WTC11 (cell line): ENCODE measurements around the gene HOXC11. TPM values are rescaled to one million over a fixed set of nuclear protein-coding genes. Genes with fewer than 3 reads are reported as not detected.
A peak's percentile ranks its signal among the peaks of the same experiment; 100 is the strongest.

ENCODE experiments used
- ATAC-seq: fragments of 200-7000 bp; cut with Tn5 transposase; 2 replicates; pipeline ENCODE4 v1.10.0; 2021; ENCODE audit warnings: mild to moderate bottlenecking, moderate library complexity
- CTCF ChIA-PET: fragments of 300-600 bp; sonication (Branson Sonifier 250); formaldehyde crosslinking; loops from one replicate; lab custom pipeline; 2021; ENCODE audit warnings: antibody characterized with exemption; lab: Charles Lee
- POLR2A ChIA-PET: fragments of 350-600 bp; sonication (Branson Sonifier 250); formaldehyde crosslinking; loops from one replicate; lab custom pipeline; 2021; ENCODE audit warnings: antibody characterized with exemption; lab: Charles Lee
- DNase-seq: peaks from one replicate; pipeline ENCODE4 v3.0.0; 2021; ENCODE audit warnings: low spot score
- H3K27ac Mint-ChIP-seq: 2 replicates; pipeline ENCODE4 v1.8.0; 2021; ENCODE audit warnings: mixed read lengths
- H3K27me3 Mint-ChIP-seq: 2 replicates; pipeline ENCODE4 v1.8.0; 2021; ENCODE audit warnings: low read depth, mild to moderate bottlenecking, moderate library complexity, mixed read lengths
- H3K36me3 Mint-ChIP-seq: 2 replicates; pipeline ENCODE4 v1.8.0; 2021; ENCODE audit warnings: mixed read lengths
- H3K4me1 Mint-ChIP-seq: 2 replicates; pipeline ENCODE4 v1.8.0; 2022; ENCODE audit warnings: mixed read lengths
- H3K4me3 Mint-ChIP-seq: 2 replicates; pipeline ENCODE4 v1.8.0; 2021; ENCODE audit warnings: mild to moderate bottlenecking, moderate library complexity, mixed read lengths
- H3K9me3 Mint-ChIP-seq: 2 replicates; pipeline ENCODE4 v1.8.0; 2021; ENCODE audit warnings: mixed read lengths
- ESRRA ChIP-seq: sonication (generic); formaldehyde crosslinking; IDR thresholded peaks from 2 replicates; pipeline ENCODE4 v1.8.1; 2022; ENCODE audit warnings: mild to moderate bottlenecking, missing genetic modification reagents, borderline replicate concordance
- GRHL2 ChIP-seq: fragments of 250-450 bp; sonication (Bioruptor Pico); IDR thresholded peaks from 2 replicates; pipeline ENCODE4 v1.8.0; 2022; ENCODE audit warnings: mild to moderate bottlenecking, moderate library complexity; ENCODE audit not compliant: insufficient replicate concordance, severe bottlenecking
- JAZF1 ChIP-seq: fragments of 250-450 bp; sonication (Bioruptor Pico); IDR thresholded peaks from 2 replicates; pipeline ENCODE4 v1.9.0; 2021; ENCODE audit warnings: moderate library complexity, mild to moderate bottlenecking, inconsistent platforms
- NFYB ChIP-seq: sonication (generic); formaldehyde crosslinking; conservative IDR thresholded peaks from 2 replicates; pipeline ENCODE4 v1.8.0; 2022; ENCODE audit warnings: low read depth, missing genetic modification reagents
- OVOL2 ChIP-seq: fragments of 250-450 bp; sonication (Bioruptor Pico); IDR thresholded peaks from 2 replicates; pipeline ENCODE4 v1.9.0; 2021; ENCODE audit warnings: mild to moderate bottlenecking, borderline replicate concordance
- SP1 ChIP-seq: sonication (generic); formaldehyde crosslinking; conservative IDR thresholded peaks from 2 replicates; pipeline ENCODE4 v1.8.1; 2022; ENCODE audit warnings: missing genetic modification reagents
- TEAD4 ChIP-seq: sonication (generic); formaldehyde crosslinking; IDR thresholded peaks from 2 replicates; pipeline ENCODE4 v1.8.0; 2022; ENCODE audit warnings: mild to moderate bottlenecking, missing genetic modification reagents
- ZNF232 ChIP-seq: sonication (generic); formaldehyde crosslinking; IDR thresholded peaks from 2 replicates; pipeline ENCODE4 v1.8.0; 2022; ENCODE audit warnings: mild to moderate bottlenecking, missing genetic modification reagents
- ZNF671 ChIP-seq: fragments of 250-450 bp; sonication (Bioruptor Pico); IDR thresholded peaks from 2 replicates; pipeline ENCODE4 v1.8.0; 2021; ENCODE audit warnings: mild to moderate bottlenecking
- total RNA-seq: library from RNA; stranded (reverse); gene quantifications from 3 replicates; pipeline ENCODE4 v1.2.3, GENCODE V29; 2021
- TF ChIP-seq, protein P1 (sequence below): fragments of 250-450 bp; sonication (Bioruptor Pico); IDR thresholded peaks from 2 replicates; pipeline ENCODE4 v1.9.0; 2021; ENCODE audit warnings: mild to moderate bottlenecking
- TF ChIP-seq, protein P2 (sequence below): sonication (generic); formaldehyde crosslinking; IDR thresholded peaks from 2 replicates; pipeline ENCODE4 v1.8.0; 2022; ENCODE audit warnings: mild to moderate bottlenecking, missing genetic modification reagents
- TF ChIP-seq, protein P3 (sequence below): sonication (generic); formaldehyde crosslinking; conservative IDR thresholded peaks from 2 replicates; pipeline ENCODE4 v1.8.1; 2022; ENCODE audit warnings: mild to moderate bottlenecking, missing genetic modification reagents
- TF ChIP-seq, protein P4 (sequence below): sonication (generic); formaldehyde crosslinking; IDR thresholded peaks from 2 replicates; pipeline ENCODE4 v1.8.0; 2023; ENCODE audit warnings: missing genetic modification reagents
- TF ChIP-seq, protein P5 (sequence below): sonication (generic); formaldehyde crosslinking; IDR thresholded peaks from 2 replicates; pipeline ENCODE4 v1.8.1; 2023; ENCODE audit warnings: mild to moderate bottlenecking, missing genetic modification reagents, moderate library complexity
- TF ChIP-seq, protein P6 (sequence below): fragments of 250-450 bp; sonication (Bioruptor Pico); IDR thresholded peaks from 2 replicates; pipeline ENCODE4 v1.9.0; 2021; ENCODE audit warnings: moderate library complexity, mild to moderate bottlenecking, inconsistent platforms, borderline replicate concordance
- TF ChIP-seq, protein P7 (sequence below): sonication (generic); formaldehyde crosslinking; conservative IDR thresholded peaks from 2 replicates; pipeline ENCODE4 v1.8.1; 2023; ENCODE audit warnings: mild to moderate bottlenecking, low read depth, missing genetic modification reagents, moderate library complexity
- TF ChIP-seq, protein P8 (sequence below): sonication (generic); formaldehyde crosslinking; IDR thresholded peaks from 2 replicates; pipeline ENCODE4 v1.8.1; 2023; ENCODE audit warnings: mild to moderate bottlenecking, moderate library complexity, missing genetic modification reagents

HOXC11 gene
- total RNA-seq, 1 experiment from 2014 or later, result not detected

DNA sequence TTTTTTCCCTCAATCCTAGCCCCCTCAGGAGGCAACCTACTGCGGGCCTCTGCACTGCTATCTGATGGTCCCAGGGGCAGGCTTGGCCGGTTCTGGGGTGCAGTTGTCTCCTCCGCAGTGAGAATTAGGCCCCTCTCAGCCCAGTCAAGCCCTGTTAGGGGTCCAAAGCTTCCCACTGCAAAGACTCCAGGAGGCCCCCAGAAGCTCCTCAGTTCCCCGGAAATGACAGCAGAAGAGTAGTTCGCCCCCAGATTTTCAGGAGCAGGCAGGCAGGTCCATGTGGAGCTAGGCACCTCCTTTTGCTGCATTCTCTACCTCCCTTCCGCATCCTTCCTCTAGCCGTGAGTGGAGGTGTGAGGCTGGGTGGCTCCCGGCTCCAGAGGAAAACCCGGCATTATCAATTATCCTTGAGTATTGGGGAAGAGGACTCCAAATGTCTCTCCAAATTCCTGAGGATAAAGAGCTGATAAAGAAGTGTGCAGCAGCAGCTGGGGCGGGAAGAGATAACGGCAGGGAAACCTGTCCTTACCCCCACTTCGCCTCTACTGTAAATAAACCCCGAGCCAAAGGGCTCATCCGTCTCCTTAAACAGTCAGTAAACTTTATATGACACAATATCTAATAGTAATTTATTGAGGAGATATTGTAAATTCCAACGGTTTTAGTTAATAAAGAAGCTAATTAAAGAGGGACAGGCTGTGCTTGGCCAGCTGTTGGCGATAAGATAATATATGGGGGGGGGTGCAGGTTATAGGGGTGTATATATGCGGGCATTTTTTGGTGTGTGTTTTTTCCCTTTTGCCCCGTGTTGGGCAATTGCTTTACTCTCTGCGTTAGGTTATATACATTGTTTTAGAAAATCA, 18.9 kb upstream of the HOXC11 start:
- TF ChIP-seq, protein P1, sequence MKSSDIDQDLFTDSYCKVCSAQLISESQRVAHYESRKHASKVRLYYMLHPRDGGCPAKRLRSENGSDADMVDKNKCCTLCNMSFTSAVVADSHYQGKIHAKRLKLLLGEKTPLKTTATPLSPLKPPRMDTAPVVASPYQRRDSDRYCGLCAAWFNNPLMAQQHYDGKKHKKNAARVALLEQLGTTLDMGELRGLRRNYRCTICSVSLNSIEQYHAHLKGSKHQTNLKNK (CRISPR knock-in tag), result no peak
- TF ChIP-seq, protein P2, sequence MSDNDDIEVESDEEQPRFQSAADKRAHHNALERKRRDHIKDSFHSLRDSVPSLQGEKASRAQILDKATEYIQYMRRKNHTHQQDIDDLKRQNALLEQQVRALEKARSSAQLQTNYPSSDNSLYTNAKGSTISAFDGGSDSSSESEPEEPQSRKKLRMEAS, result no peak
- TF ChIP-seq, protein P3, sequence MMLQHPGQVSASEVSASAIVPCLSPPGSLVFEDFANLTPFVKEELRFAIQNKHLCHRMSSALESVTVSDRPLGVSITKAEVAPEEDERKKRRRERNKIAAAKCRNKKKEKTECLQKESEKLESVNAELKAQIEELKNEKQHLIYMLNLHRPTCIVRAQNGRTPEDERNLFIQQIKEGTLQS (CRISPR knock-in tag), result no peak
- no peak for TF ChIP-seq ZNF232 (CRISPR knock-in tag)
- TF ChIP-seq, protein P4, sequence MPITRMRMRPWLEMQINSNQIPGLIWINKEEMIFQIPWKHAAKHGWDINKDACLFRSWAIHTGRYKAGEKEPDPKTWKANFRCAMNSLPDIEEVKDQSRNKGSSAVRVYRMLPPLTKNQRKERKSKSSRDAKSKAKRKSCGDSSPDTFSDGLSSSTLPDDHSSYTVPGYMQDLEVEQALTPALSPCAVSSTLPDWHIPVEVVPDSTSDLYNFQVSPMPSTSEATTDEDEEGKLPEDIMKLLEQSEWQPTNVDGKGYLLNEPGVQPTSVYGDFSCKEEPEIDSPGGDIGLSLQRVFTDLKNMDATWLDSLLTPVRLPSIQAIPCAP (CRISPR knock-in tag), result no peak
- TF ChIP-seq, protein P5, sequence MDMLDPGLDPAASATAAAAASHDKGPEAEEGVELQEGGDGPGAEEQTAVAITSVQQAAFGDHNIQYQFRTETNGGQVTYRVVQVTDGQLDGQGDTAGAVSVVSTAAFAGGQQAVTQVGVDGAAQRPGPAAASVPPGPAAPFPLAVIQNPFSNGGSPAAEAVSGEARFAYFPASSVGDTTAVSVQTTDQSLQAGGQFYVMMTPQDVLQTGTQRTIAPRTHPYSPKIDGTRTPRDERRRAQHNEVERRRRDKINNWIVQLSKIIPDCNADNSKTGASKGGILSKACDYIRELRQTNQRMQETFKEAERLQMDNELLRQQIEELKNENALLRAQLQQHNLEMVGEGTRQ (CRISPR knock-in tag), result no peak
- TF ChIP-seq GRHL2 (CRISPR knock-in tag), result no peak
- no peak for TF ChIP-seq OVOL2 (CRISPR knock-in tag)
- Mint-ChIP-seq H3K27me3 (peaks cover 100% of the 10 kb centered on the region), H3K4me3 (no peak overlapping the region), H3K27ac (no peak overlapping the region), H3K9me3 (no peaks in the 10 kb centered on the region), H3K36me3 (no peaks in the 10 kb centered on the region), H3K4me1 (peaks cover 27% of the 10 kb centered on the region)
- DNase-seq (no peak), ATAC-seq (no peak)
- ChIA-PET CTCF (interaction anchor here (0.6 to 4.9 kb wide), 4 partner anchors 31 to 197 kb away, joined by 4 to 26 read pairs (median 10); partner anchors contain the start of gene HOXC10), POLR2A (interaction anchor here (0.5 to 1.4 kb wide), 3 partner anchors 15 to 93 kb away, joined by 3 to 4 read pairs (median 3); partner anchors contain the start of gene HOXC13)

DNA sequence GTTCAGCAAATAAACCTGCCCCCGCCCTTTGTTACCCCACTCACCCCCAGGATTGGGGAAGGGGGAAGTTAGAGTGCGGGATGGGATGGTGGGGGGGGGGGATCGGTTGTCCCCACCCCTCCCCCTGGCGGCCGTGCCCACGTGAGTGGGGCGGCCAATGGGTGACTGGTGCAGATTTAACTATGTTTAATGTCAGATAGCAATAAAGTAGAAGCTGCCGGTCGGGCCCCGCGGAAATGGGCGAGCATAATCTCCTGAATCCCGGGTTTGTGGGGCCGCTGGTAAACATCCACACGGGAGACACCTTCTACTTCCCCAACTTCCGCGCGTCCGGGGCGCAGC, 18.3 kb upstream of the HOXC11 start, which contains the start of gene HOXC12:
Gene HOXC12 (plus strand): TSS at position 210 of the 342 bp plus-strand sequence. CDS start 27 bp downstream, at position 237.
- Mint-ChIP-seq H3K9me3 (no peaks in the 10 kb centered on the region), H3K4me3 (no peak within 1 kb of the TSS; the same call in 1 of the 2 replicates), H3K36me3 (no peaks in the 10 kb centered on the region), H3K27me3 (peaks cover 100% of the 10 kb centered on the region), H3K27ac (no peak within 1 kb of the TSS), H3K4me1 (peaks cover 26% of the 10 kb centered on the region)
- CTCF ChIA-PET, result interaction anchor here (0.6 to 4.9 kb wide), 3 partner anchors 30 to 198 kb away, joined by 4 to 26 read pairs (median 4); partner anchors contain the start of gene HOXC10
- TF ChIP-seq, protein P5 (CRISPR knock-in tag), result peak; percentile 57; the same call in 1 of the 2 replicates
- peak; percentile 58 for TF ChIP-seq NFYB
- no peak for TF ChIP-seq TEAD4
- TF ChIP-seq, protein P6, sequence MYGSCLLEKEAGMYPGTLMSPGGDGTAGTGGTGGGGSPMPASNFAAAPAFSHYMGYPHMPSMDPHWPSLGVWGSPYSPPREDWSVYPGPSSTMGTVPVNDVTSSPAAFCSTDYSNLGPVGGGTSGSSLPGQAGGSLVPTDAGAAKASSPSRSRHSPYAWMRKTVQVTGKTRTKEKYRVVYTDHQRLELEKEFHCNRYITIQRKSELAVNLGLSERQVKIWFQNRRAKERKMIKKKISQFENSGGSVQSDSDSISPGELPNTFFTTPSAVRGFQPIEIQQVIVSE, result no peak
- DNase-seq (no peak), ATAC-seq (no peak)
- POLR2A ChIA-PET, result no interaction called here

DNA sequence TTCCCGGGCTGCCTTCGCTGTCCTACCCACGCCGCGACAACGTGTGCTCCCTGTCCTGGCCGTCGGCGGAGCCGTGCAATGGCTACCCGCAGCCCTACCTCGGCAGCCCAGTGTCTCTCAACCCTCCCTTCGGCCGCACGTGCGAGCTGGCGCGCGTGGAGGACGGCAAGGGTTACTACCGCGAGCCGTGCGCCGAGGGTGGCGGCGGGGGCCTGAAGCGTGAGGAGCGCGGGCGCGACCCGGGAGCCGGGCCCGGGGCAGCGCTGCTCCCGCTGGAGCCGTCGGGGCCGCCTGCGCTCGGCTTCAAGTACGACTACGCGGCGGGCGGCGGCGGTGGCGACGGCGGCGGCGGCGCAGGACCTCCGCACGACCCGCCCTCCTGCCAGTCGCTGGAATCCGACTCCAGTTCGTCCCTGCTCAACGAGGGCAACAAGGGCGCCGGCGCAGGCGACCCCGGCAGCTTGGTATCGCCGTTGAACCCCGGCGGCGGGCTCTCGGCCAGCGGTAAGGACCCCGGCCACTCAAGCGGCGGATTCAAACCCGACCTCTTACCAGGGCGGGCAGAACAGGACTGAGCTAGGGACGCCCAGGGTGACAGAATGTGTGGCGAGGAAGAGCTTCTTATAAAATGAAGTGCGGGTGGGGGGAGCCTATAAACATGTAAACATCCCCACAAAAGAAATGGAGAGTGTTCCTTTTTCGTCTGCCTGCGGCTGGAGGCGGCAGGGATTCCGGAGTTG, 17.7 kb upstream of the HOXC11 start:
- no peak for ATAC-seq
- CTCF ChIA-PET, result interaction anchor here (0.6 to 1.5 kb wide), 4 partner anchors 11 to 253 kb away, joined by 3 to 4 read pairs (median 4); partner anchors contain the start of gene HOXC10
- peaks cover 100% of the 10 kb centered on the region for H3K27me3 Mint-ChIP-seq
- H3K36me3 Mint-ChIP-seq, result no peaks in the 10 kb centered on the region
- peak; percentile 41 for DNase-seq
- H3K4me1 Mint-ChIP-seq, result peaks cover 25% of the 10 kb centered on the region
- no peak overlapping the region; the same call in 1 of the 2 replicates for H3K4me3 Mint-ChIP-seq
- no peak overlapping the region for H3K27ac Mint-ChIP-seq
- H3K9me3 Mint-ChIP-seq, result no peaks in the 10 kb centered on the region
- POLR2A ChIA-PET, result no interaction called here
- TF ChIP-seq ESRRA (no peak), GRHL2 (CRISPR knock-in tag) (no peak), ZNF671 (CRISPR knock-in tag) (no peak), JAZF1 (CRISPR knock-in tag) (no peak), SP1 (CRISPR knock-in tag) (no peak)
- TF ChIP-seq, protein P7, sequence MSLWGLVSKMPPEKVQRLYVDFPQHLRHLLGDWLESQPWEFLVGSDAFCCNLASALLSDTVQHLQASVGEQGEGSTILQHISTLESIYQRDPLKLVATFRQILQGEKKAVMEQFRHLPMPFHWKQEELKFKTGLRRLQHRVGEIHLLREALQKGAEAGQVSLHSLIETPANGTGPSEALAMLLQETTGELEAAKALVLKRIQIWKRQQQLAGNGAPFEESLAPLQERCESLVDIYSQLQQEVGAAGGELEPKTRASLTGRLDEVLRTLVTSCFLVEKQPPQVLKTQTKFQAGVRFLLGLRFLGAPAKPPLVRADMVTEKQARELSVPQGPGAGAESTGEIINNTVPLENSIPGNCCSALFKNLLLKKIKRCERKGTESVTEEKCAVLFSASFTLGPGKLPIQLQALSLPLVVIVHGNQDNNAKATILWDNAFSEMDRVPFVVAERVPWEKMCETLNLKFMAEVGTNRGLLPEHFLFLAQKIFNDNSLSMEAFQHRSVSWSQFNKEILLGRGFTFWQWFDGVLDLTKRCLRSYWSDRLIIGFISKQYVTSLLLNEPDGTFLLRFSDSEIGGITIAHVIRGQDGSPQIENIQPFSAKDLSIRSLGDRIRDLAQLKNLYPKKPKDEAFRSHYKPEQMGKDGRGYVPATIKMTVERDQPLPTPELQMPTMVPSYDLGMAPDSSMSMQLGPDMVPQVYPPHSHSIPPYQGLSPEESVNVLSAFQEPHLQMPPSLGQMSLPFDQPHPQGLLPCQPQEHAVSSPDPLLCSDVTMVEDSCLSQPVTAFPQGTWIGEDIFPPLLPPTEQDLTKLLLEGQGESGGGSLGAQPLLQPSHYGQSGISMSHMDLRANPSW (CRISPR knock-in tag), result no peak
- TF ChIP-seq, protein P5 (CRISPR knock-in tag), result no peak; the same call in 1 of the 2 replicates
- TF ChIP-seq, protein P8, sequence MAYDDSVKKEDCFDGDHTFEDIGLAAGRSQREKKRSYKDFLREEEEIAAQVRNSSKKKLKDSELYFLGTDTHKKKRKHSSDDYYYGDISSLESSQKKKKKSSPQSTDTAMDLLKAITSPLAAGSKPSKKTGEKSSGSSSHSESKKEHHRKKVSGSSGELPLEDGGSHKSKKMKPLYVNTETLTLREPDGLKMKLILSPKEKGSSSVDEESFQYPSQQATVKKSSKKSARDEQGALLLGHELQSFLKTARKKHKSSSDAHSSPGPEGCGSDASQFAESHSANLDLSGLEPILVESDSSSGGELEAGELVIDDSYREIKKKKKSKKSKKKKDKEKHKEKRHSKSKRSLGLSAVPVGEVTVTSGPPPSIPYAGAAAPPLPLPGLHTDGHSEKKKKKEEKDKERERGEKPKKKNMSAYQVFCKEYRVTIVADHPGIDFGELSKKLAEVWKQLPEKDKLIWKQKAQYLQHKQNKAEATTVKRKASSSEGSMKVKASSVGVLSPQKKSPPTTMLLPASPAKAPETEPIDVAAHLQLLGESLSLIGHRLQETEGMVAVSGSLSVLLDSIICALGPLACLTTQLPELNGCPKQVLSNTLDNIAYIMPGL (CRISPR knock-in tag), result no peak
